GM21526 (cell line): ENCODE data around the gene CTNNA2.

Experiments used
- ATAC-seq: cut with Tn5 transposase; IDR thresholded peaks from one replicate; pipeline ENCODE4 v1.9.1; 2021; ENCODE audit warnings: moderate library complexity; ENCODE audit not compliant: unreplicated experiment, low FRiP score

CTNNA2 gene

DNA sequence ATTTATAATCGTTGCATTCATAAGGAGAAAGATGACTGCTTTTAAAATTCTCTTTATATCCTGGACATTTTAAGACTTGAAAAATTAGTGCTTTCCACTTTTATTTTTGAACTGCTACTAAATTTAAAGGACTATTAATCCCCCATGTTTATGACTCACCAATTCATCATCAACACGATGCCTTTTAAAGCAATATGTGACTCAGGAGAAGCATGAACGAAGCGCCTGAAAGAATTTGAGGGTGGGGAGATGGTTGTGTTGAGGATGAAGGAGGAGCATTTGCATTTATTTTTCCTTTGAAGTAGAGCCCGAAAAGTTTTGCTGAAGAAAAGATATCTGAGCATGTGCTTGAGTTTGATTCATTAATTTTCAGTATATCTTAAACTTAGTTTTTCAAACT, 983.9 kb downstream of the CTNNA2 start:
- no peak for ATAC-seq

DNA sequence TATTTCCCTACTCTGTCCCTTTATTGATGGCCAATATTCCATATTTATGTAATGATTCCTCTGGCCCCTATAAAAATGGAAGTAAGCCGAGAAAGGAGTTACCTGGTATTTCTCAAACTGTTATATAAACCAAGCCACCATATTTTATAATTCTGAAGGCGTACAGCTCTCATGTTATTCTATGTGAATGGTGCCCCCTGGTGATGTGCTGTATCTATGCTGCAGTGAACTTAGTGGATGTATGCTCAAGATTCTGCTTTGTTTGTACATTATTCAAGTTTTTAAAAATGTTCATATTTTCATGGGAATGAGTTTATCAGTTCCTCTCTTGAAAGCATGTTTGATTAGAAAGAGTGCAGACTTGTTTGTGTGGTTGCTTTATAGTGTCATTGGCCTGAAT, 986.2 kb downstream of the CTNNA2 start:
- no peak for ATAC-seq

DNA sequence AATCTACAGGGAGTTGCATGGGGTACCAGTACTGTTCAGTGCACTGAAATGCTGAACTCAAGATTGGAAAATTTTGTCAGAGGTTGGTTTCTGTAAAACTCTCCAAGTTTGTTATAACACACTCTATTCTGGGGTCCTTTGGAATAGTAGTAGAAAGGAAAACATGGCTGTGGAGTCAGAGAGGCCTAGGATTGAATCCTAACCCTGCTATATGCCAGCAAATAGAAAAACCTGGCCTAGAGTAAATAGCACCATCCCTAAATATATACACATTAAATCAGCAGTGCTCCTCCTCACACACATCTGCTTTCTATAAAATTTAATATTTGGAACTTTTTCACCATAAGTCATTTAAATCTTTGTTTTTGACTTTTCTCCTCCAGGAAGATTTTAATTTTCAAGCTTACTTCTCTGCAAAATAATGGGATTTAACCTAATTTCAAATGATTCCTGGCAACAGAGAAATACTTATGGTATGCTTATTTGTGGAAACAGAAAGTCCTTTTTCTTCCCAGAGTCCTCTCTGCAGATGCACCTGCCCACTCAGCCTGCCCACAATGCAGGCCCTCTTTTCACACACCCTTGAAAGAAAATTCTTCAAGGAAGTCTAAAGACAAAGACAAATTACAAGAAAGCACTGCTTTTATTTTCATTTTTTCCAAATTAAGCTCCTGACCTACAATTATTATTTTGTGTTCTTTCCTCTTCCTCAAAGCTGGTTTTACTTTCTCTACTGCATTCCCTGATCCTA, 989.2 kb downstream of the CTNNA2 start:
- no peak for ATAC-seq

- ATAC-seq: no peak
These were observed 993.7 kb downstream of the CTNNA2 start for GRCh38 chr2:80506563-80506962.

- no peak for ATAC-seq
These were observed 997.9 kb downstream of the CTNNA2 start for GRCh38 chr2:80510716-80511115.

GRCh38 chr2:80515964-80516363, 1003.1 kb downstream of the CTNNA2 start:
- no peak for ATAC-seq

DNA sequence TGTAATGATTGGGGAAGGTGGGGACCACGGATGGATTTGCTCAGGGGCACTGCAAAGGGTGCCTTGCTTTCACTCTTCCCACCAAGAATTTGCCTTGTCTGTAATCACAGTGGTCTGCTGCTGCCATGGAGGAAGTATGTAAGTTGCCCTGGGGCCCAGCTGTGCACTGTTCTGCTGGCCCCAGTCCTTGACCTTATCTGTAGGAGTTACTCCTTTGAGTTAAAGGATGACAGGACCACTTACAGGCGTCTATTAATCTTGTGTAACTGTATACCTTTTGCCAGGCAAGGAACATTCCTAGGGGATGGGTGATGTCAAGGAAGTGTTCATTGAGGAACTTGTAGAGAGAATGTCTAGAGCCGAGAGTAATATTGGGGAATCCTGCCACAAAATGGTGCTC, 1004.5 kb downstream of the CTNNA2 start:
- no peak for ATAC-seq

DNA sequence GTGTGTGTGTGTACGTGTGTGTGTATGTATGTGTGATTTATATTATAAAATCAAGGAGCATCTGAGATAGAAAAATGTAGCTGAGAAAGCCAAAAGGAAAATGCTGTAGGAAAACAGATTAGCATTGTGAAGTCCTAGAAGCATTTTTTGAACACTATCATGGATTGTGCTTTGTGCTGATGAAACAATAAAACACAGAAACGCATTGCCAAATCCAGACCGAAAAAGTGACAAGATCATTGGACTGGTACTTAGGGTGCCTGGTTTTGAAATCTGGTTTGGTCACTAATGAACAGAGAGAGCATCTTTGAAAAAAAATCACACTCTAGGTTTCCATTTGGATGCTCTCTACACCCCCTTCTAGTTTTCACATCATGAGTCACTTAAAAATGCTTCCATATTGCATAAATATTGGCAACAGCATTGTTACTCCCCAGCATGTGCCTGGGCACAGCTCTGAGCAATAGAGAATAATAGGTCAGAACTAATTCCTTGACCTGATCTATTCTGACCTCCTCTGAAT, 1006.3 kb downstream of the CTNNA2 start:
- ATAC-seq: no peak

GRCh38 chr2:80519699-80520291, 1006.9 kb downstream of the CTNNA2 start:
- ATAC-seq: no peak

GRCh38 chr2:80525152-80525551, 1012.3 kb downstream of the CTNNA2 start:
- peak; percentile 58 for ATAC-seq

DNA sequence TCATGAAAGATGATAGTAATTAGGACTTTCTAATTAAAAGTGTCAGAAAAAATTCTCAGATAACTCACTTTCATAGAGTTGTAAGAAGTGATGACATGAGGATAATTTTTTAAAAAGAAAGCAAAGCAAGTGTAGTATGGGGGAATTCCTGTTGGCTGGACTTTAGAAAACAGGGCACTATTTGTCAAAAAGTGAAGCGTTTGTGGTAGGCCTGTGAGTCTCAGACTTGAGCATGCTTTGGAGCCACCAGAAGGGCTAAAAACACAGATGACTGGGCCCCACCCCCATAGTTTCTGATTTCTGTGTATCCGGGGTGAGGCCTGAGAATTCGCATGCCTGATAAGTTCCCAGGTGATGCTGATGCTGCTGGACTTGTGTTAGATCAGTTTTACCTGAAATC, 1014.3 kb downstream of the CTNNA2 start:
- ATAC-seq: no peak

DNA sequence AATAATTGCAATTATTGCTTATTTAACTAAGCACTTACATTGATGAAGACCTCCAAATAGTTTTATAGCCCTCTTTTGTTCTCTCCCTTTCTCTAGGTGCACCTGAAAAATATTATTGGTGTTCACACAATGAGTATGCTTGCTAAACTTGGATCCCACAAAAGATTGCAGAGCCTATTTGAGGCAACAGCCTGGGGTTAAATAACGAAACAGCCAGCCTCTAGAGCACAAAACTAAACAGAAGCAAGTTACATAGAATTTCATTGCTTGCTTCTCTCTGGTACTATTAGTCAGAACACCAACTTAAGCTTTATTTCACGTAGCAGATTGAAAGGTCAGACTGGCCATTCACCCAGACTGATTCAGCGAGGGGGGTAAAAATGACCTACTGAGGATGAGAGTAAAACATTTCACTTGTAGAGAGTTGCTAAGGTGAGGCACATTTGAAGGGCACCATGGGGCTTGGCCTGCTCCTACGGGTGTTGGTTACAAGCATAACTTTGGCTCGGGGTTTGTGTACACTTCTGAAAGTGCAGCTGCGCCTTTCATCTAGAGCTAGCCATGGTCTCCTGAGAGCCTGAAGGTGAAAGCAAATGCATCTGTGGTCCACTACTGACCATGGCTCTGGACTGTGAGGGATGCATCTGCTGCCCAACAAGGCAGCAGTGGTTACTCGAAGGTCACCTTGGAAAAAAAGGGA, 1016.8 kb downstream of the CTNNA2 start:
- ATAC-seq: peak; percentile 24

GRCh38 chr2:80530442-80531064, 1017.7 kb downstream of the CTNNA2 start:
- ATAC-seq: peak; percentile 64

DNA sequence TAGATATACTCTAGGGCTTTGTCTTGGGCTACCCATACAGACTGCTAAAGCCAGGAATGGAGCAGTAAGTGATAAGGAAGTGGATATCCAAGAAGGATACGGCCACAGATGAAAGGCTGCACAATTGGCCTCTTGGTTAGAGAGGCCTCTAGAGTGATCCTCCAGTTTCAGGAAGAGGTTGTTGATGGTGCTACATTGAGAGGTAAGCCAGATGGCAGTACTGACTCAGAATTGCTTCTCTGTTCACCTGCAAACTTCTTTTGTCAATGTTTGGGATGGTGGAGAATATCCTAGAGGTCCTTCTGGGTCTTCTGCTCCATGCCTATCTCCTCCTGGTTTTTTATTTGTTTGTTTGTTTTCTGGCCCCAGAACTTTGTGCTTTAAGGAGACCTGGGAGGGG, 1018.5 kb downstream of the CTNNA2 start:
- no peak for ATAC-seq

GRCh38 chr2:80545420-80546210, 1032.8 kb downstream of the CTNNA2 start:
- no peak for ATAC-seq

GRCh38 chr2:80546766-80547165, 1033.9 kb downstream of the CTNNA2 start:
- no peak for ATAC-seq

GRCh38 chr2:80547344-80547743, 1034.5 kb downstream of the CTNNA2 start:
- no peak for ATAC-seq

GRCh38 chr2:80548469-80548868, 1035.6 kb downstream of the CTNNA2 start:
- ATAC-seq: no peak

DNA sequence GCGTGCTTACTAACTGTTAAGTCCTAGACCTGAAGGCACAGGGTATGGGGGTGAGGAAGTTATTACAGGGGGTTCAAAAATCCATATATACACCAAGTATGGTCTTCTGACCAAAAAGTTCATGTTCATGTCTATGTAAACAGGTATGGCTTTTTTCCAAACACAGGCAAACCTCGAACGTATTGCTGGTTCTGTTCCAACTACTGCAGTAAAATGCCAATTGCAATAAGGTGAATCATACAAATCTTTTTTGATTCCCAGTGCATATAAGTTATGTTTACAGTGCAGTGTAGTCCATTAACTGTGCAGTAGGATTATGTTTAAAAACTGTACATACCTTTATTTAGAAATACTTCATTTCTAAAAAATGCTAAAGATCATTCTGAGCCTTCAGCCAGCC, 1037.0 kb downstream of the CTNNA2 start:
- no peak for ATAC-seq

- ATAC-seq: no peak
These were observed 1047.5 kb downstream of the CTNNA2 start for GRCh38 chr2:80560326-80560725.
